ENCODE results near the gene TSNAX.
"Not testable (repeated sequence)": the region's sequence is repeated elsewhere in the genome, so short reads cannot be mapped to it uniquely, and the experiment has no call there.

The TSNAX gene

GRCh38 chr1:231528172-231529029 is at the start of gene TSNAX:
TSS of gene TSNAX (plus strand) at chr1:231528669. CDS start at chr1:231528811, 142 bp downstream.
- peak; percentile 83 for DNase-seq (ENCODE audit: low read depth)

- DNase-seq (ENCODE audit: low read depth), result no peak
These were observed 49.7 kb upstream of the TSNAX start for GRCh38 chr1:231478811-231479210.

- no peak for DNase-seq (ENCODE audit: low read depth)
These were observed 48.5 kb upstream of the TSNAX start for GRCh38 chr1:231480008-231480407.

GRCh38 chr1:231481289-231481688 is 47.2 kb upstream of the TSNAX start:
- no peak for DNase-seq (ENCODE audit: low read depth)

- no peak for DNase-seq (ENCODE audit: low read depth)
These were observed 43.3 kb upstream of the TSNAX start for GRCh38 chr1:231485029-231485784.

- DNase-seq (ENCODE audit: low read depth), result no peak
These were observed 41.5 kb upstream of the TSNAX start for GRCh38 chr1:231487019-231487418.

- DNase-seq (ENCODE audit: low read depth), result no peak
These were observed 40.6 kb upstream of the TSNAX start for GRCh38 chr1:231487910-231488309.

GRCh38 chr1:231493421-231494185 is 34.9 kb upstream of the TSNAX start:
- no peak for DNase-seq (ENCODE audit: low read depth)

- DNase-seq (ENCODE audit: low read depth), result no peak
These were observed 33.9 kb upstream of the TSNAX start for GRCh38 chr1:231494439-231495110.

GRCh38 chr1:231497629-231498152 is 30.8 kb upstream of the TSNAX start:
- DNase-seq (ENCODE audit: low read depth), result no peak

- DNase-seq (ENCODE audit: low read depth), result no peak
These were observed 29.2 kb upstream of the TSNAX start for GRCh38 chr1:231499148-231499763.

- DNase-seq (ENCODE audit: low read depth), result no peak
These were observed 27.8 kb upstream of the TSNAX start for GRCh38 chr1:231500666-231501065.

- not testable (repeated sequence) for DNase-seq (ENCODE audit: low read depth)
These were observed 25.3 kb upstream of the TSNAX start for GRCh38 chr1:231503168-231503567.

GRCh38 chr1:231507476-231508355 is 20.8 kb upstream of the TSNAX start:
- no peak for DNase-seq (ENCODE audit: low read depth)

- no peak for DNase-seq (ENCODE audit: low read depth)
These were observed 20.0 kb upstream of the TSNAX start for GRCh38 chr1:231508497-231508896.

GRCh38 chr1:231508941-231509340 is 19.5 kb upstream of the TSNAX start:
- no peak for DNase-seq (ENCODE audit: low read depth)

GRCh38 chr1:231512147-231512698 is 16.2 kb upstream of the TSNAX start:
- DNase-seq (ENCODE audit: low read depth), result no peak

- no peak for DNase-seq (ENCODE audit: low read depth)
These were observed 12.7 kb upstream of the TSNAX start for GRCh38 chr1:231515748-231516147.

GRCh38 chr1:231517076-231517475 is 11.4 kb upstream of the TSNAX start:
- no peak for DNase-seq (ENCODE audit: low read depth)
